ENCODE results near the gene UNC13B.

Gene UNC13B

GRCh38 chr9:35280399-35280798, 118.6 kb downstream of the UNC13B start:
- DNase-seq (ENCODE audit: low read depth, low spot score): no peak
- H3K4me3 ChIP-seq (ENCODE audit: low read depth, low read length): no peak overlapping the region
- in situ Hi-C loops (cut with HindIII; ENCODE audit: low sequenced_read_pairs): no loop called here
- TF ChIP-seq, protein P1, sequence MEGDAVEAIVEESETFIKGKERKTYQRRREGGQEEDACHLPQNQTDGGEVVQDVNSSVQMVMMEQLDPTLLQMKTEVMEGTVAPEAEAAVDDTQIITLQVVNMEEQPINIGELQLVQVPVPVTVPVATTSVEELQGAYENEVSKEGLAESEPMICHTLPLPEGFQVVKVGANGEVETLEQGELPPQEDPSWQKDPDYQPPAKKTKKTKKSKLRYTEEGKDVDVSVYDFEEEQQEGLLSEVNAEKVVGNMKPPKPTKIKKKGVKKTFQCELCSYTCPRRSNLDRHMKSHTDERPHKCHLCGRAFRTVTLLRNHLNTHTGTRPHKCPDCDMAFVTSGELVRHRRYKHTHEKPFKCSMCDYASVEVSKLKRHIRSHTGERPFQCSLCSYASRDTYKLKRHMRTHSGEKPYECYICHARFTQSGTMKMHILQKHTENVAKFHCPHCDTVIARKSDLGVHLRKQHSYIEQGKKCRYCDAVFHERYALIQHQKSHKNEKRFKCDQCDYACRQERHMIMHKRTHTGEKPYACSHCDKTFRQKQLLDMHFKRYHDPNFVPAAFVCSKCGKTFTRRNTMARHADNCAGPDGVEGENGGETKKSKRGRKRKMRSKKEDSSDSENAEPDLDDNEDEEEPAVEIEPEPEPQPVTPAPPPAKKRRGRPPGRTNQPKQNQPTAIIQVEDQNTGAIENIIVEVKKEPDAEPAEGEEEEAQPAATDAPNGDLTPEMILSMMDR (IDR thresholded peaks at IDR 0.05; ENCODE audit: low read depth, low read length): no peak

DNA sequence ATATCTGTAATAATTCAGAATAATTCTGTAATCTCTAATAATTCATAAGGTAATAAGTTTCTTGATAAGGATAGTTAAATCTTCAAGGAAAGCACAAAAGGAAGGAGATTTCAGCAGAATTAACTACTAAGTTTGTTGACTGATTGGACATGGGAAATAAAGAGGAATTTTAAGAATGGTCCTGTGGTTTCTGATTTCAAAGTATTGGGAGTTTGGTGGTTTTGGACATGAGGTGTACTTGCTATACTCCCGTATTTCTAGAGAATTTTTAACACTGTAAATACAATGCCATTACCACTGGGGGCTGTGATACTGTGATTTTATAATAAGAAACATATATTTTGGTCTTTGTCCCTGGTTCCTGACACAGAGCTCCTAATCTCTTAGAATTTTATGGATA, 123.9 kb downstream of the UNC13B start:
- in situ Hi-C loops (cut with HindIII; ENCODE audit: low sequenced_read_pairs): no loop called here

DNA sequence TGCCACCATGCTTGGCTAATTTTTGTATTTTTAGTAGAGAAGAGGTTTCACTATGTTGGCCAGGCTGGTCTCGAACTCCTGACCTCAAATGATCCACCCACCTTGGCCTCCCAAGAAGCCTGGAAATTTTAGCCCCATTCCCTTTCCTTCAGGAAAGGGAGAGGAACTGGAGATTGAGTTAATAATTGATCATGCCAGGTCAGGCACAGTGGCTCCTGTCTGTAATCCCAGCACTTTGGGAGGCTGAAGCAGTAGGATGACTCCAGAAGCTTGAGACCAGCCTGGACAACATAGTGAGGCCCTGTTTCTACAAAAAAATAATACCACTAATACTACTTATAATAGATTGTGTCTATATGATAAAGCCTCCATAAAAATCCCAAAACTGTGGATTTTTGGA, 124.6 kb downstream of the UNC13B start:
- DNase-seq (ENCODE audit: low read depth, low spot score): no peak
- in situ Hi-C loops (cut with HindIII; ENCODE audit: low sequenced_read_pairs): no loop called here
- no peak overlapping the region for H3K4me3 ChIP-seq (ENCODE audit: low read depth, low read length)
- TF ChIP-seq, protein P1 (IDR thresholded peaks at IDR 0.05; ENCODE audit: low read depth, low read length): no peak

More for the DNA sequence above, 123.9 kb downstream of the UNC13B start:
- H3K4me3 ChIP-seq (ENCODE audit: low read depth, low read length): no peak overlapping the region
- peak; percentile 47 for DNase-seq (ENCODE audit: low read depth, low spot score)
- TF ChIP-seq, protein P1 (IDR thresholded peaks at IDR 0.05; ENCODE audit: low read depth, low read length): no peak

GRCh38 chr9:35287987-35288632, 126.3 kb downstream of the UNC13B start:
- in situ Hi-C loops (cut with HindIII; ENCODE audit: low sequenced_read_pairs): no loop called here

GRCh38 chr9:35288778-35289177, 127.0 kb downstream of the UNC13B start:
- TF ChIP-seq, protein P1 (IDR thresholded peaks at IDR 0.05; ENCODE audit: low read depth, low read length): no peak

More at GRCh38 chr9:35287987-35288632, 126.3 kb downstream of the UNC13B start:
- TF ChIP-seq, protein P1 (IDR thresholded peaks at IDR 0.05; ENCODE audit: low read depth, low read length): no peak
- DNase-seq (ENCODE audit: low read depth, low spot score): no peak
- H3K4me3 ChIP-seq (ENCODE audit: low read depth, low read length): no peak overlapping the region

GRCh38 chr9:35293376-35293964, 131.7 kb downstream of the UNC13B start:
- in situ Hi-C loops (cut with HindIII; ENCODE audit: low sequenced_read_pairs): no loop called here

More at GRCh38 chr9:35288778-35289177, 127.0 kb downstream of the UNC13B start:
- in situ Hi-C loops (cut with HindIII; ENCODE audit: low sequenced_read_pairs): no loop called here
- DNase-seq (ENCODE audit: low read depth, low spot score): no peak
- H3K4me3 ChIP-seq (ENCODE audit: low read depth, low read length): no peak overlapping the region

More at GRCh38 chr9:35293376-35293964, 131.7 kb downstream of the UNC13B start:
- TF ChIP-seq, protein P1 (IDR thresholded peaks at IDR 0.05; ENCODE audit: low read depth, low read length): no peak
- no peak overlapping the region for H3K4me3 ChIP-seq (ENCODE audit: low read depth, low read length)
- DNase-seq (ENCODE audit: low read depth, low spot score): no peak

Measured in astrocyte of the spinal cord (primary cell).